ENCODE data around the gene PDE8B.

GRCh38 chr5:77309140-77309539 lies 98.7 kb downstream of the PDE8B start:
- TF ChIP-seq REST (IDR thresholded peaks at IDR 0.05; ENCODE audit: low read depth) (no peak), EP300 (IDR thresholded peaks at IDR 0.05; ENCODE audit: borderline replicate concordance) (no peak), TCF12 (IDR thresholded peaks at IDR 0.05; ENCODE audit: low read depth) (no peak), YY1 (IDR thresholded peaks at IDR 0.05; ENCODE audit: low read depth) (no peak), MAX (IDR thresholded peaks at IDR 0.05) (no peak), FOXM1 (IDR thresholded peaks at IDR 0.05; ENCODE audit: borderline replicate concordance, low read depth) (no peak), ZBTB7A (IDR thresholded peaks at IDR 0.05; ENCODE audit: low read depth) (no peak), RAD21 (IDR thresholded peaks at IDR 0.05; ENCODE audit: low read depth) (no peak), CEBPB (IDR thresholded peaks at IDR 0.05) (no peak)

Measured in Ishikawa (cell line).